ENCODE results near the gene PPM1E. TPM values are rescaled to one million over a fixed set of nuclear protein-coding genes. Genes with fewer than 3 reads are reported as not detected.

The PPM1E gene
- total and polyA plus RNA-seq, 7 donors: 0.01 to 0.24 (median 0.10) TPM; not detected in 3

DNA sequence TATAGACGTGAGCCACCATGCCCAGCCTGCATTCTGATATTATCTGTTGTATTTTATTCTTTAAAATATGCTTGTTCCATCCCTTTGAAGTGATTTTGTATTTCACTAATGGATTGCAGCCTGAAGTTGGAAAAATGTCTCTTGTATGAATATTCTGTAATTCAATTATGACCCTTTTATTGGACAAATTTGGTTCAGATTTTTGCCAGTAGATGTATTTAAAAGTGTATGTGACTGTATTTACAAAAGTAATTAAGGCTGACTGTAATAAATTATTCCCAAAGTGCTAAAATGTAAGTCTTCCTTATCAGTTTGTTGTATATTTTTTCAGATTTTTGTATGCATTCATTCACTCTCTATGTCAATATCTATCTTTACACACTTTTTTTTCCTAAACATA is 23.8 kb downstream of the PPM1E start:
- ATAC-seq: no peak
- Histone ChIP-seq H3K27me3 (ENCODE audit: insufficient read depth in 3 of 3, low read length in 2 of 3) (no peaks in the 10 kb centered on the region), H3K4me3 (no peak overlapping the region), H3K4me1 (no peaks in the 10 kb centered on the region), H3K27ac (no peak overlapping the region), H3K36me3 (ENCODE audit: insufficient read depth in 1 of 2, low read depth in 1 of 2) (no peaks in the 10 kb centered on the region), H3K9me3 (no peaks in the 10 kb centered on the region)
- no peak for DNase-seq
- intact Hi-C loops (cut with DNase I): no loop called here
- TF ChIP-seq, protein P1, sequence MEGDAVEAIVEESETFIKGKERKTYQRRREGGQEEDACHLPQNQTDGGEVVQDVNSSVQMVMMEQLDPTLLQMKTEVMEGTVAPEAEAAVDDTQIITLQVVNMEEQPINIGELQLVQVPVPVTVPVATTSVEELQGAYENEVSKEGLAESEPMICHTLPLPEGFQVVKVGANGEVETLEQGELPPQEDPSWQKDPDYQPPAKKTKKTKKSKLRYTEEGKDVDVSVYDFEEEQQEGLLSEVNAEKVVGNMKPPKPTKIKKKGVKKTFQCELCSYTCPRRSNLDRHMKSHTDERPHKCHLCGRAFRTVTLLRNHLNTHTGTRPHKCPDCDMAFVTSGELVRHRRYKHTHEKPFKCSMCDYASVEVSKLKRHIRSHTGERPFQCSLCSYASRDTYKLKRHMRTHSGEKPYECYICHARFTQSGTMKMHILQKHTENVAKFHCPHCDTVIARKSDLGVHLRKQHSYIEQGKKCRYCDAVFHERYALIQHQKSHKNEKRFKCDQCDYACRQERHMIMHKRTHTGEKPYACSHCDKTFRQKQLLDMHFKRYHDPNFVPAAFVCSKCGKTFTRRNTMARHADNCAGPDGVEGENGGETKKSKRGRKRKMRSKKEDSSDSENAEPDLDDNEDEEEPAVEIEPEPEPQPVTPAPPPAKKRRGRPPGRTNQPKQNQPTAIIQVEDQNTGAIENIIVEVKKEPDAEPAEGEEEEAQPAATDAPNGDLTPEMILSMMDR (IDR thresholded peaks at IDR 0.05): no peak
- 38 to 50% (median 41%) methylated on average over 1 of the region's 1 CpG for WGBS, 3 donors

DNA sequence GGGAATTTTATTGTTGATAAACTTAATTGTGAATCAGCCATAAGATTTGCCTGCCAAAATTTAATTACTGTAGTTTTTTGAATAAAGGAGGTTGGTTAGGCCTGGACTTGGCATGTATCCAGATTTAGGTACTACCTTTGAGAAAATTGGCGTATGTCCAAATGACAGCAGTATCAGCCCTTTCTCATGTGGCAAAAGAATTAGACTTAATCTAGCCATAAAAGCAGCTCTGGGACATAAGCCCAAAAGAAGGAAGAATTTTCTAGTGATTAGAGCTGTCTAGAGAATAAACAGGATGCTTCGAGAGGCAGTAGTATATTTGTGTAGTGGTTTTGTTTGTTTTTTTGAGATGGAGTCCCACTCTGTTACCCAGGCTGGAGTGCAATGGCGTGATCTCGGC is 27.7 kb downstream of the PPM1E start:
- no peaks in the 10 kb centered on the region for H3K4me1 ChIP-seq
- H3K27ac ChIP-seq: no peak overlapping the region
- H3K4me3 ChIP-seq: no peak overlapping the region
- H3K36me3 ChIP-seq (ENCODE audit: insufficient read depth in 1 of 2, low read depth in 1 of 2): no peaks in the 10 kb centered on the region
- H3K9me3 ChIP-seq: no peaks in the 10 kb centered on the region
- no peaks in the 10 kb centered on the region for H3K27me3 ChIP-seq (ENCODE audit: insufficient read depth in 3 of 3, low read length in 2 of 3)
- TF ChIP-seq, protein P1 (IDR thresholded peaks at IDR 0.05): no peak
- DNase-seq: no peak
- 55 to 63% (median 57%) methylated on average over 4 of the region's 4 CpGs for WGBS, 3 donors
- intact Hi-C loops (cut with DNase I): no loop called here
- ATAC-seq: no peak

DNA sequence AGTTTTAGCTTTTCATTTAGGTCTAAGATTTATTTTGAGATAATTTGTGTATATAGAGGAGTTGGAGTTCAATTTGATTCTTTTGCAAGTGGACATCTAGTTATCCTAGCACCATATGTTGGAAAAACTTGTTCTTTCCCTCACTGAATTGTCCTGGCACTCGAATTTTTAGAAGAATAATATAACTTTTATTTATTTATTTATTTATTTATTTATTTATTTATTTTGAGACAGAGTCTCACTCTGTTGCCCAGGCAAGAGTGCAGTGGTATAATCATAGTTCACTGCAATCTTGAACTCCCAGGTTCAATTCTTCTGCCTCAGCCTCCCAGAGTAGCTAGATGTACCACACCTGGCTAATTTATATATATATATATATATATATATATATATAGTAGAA is 29.4 kb downstream of the PPM1E start:
- Histone ChIP-seq H3K4me3 (no peak overlapping the region), H3K27ac (no peak overlapping the region), H3K27me3 (ENCODE audit: insufficient read depth in 3 of 3, low read length in 2 of 3) (no peaks in the 10 kb centered on the region), H3K9me3 (no peaks in the 10 kb centered on the region), H3K36me3 (ENCODE audit: insufficient read depth in 1 of 2, low read depth in 1 of 2) (no peaks in the 10 kb centered on the region), H3K4me1 (no peaks in the 10 kb centered on the region)
- TF ChIP-seq, protein P1 (IDR thresholded peaks at IDR 0.05): no peak
- 33 to 63% (median 34%) methylated on average over 1 of the region's 1 CpG for WGBS, 3 donors
- intact Hi-C loops (cut with DNase I): no loop called here
- DNase-seq: no peak
- ATAC-seq: no peak

DNA sequence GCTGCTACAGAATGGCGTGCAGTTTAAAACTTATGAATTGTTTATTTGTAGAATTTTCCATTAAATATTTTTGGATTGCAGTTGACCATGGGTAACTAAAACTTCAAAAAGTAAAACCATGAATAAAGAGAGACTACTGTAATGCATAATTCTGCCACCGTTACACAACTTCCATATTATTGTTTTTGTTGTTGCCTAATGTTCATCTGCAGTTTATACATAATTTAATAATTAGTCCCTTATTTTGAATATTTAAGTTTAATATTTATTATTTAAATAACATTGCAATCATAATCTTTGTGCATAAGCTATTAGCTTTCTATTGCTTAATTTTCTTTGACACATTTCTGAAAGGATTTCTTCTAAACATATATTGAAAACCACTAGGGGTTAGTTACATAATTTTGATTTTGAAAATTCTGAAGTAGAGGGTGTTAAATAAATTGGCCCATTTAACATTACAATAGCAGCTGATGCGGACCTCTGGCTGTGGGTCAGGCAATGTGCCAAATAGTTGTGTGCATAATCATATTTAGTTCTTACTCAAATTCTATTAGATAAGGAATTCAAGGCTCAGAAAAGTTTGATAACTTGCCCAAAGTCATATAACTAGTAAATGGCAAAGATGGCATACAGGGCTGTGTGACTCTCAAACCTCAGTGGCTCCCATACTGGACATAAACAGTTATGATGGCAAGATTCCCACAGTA is 31.1 kb downstream of the PPM1E start:
- 24 to 38% (median 28%) methylated on average over 3 of the region's 3 CpGs for WGBS, 3 donors
- DNase-seq (no peak), ATAC-seq (no peak)
- H3K27me3 ChIP-seq (ENCODE audit: insufficient read depth in 3 of 3, low read length in 2 of 3): no peaks in the 10 kb centered on the region
- H3K4me1 ChIP-seq: no peaks in the 10 kb centered on the region
- TF ChIP-seq, protein P1 (IDR thresholded peaks at IDR 0.05): no peak
- no peak overlapping the region for H3K27ac ChIP-seq
- intact Hi-C loops (cut with DNase I): no loop called here
- H3K4me3 ChIP-seq: no peak overlapping the region
- no peaks in the 10 kb centered on the region for H3K36me3 ChIP-seq (ENCODE audit: insufficient read depth in 1 of 2, low read depth in 1 of 2)
- no peaks in the 10 kb centered on the region for H3K9me3 ChIP-seq

DNA sequence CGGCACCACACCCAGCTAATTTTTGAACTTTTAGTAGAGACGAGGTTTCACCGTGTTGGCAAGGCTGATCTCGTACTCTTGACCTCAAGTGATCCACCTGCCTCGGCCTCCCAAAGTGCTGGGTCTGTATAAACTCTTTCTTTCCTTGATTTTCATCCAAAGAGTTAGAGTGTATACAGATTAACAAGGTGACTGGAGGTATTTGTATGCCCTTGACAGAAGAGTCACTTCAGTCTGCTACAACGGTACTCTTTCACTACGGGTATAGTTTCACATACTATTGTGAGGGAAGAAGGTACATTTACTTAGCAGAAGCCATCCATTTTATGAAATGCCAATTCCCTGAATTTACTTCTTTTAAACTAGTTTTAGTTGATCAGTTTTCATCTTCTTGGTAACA is 32.5 kb downstream of the PPM1E start:
- H3K27ac ChIP-seq: no peak overlapping the region
- intact Hi-C loops (cut with DNase I): no loop called here

More for the DNA sequence above, 32.5 kb downstream of the PPM1E start:
- no peaks in the 10 kb centered on the region for H3K9me3 ChIP-seq
- ATAC-seq: no peak
- H3K4me1 ChIP-seq: no peaks in the 10 kb centered on the region
- 82 to 85% (median 85%) methylated on average over 7 of the region's 7 CpGs for WGBS, 3 donors
- no peak overlapping the region for H3K4me3 ChIP-seq
- TF ChIP-seq, protein P1 (IDR thresholded peaks at IDR 0.05): no peak
- H3K27me3 ChIP-seq (ENCODE audit: insufficient read depth in 3 of 3, low read length in 2 of 3): no peaks in the 10 kb centered on the region
- H3K36me3 ChIP-seq (ENCODE audit: insufficient read depth in 1 of 2, low read depth in 1 of 2): no peaks in the 10 kb centered on the region
- DNase-seq: no peak

All from psoas muscle (tissue), 8 donors.